OCI-LY7 (cell line): ENCODE results near the gene LRRC46.

Experiments used
- CTCF ChIP-seq: fragments of 200-600 bp; sonication (generic); conservative IDR thresholded peaks from 2 replicates; pipeline ENCODE4 v1.5.1; 2014; ENCODE audit warnings: mild to moderate bottlenecking, antibody characterized with exemption, low read length, moderate library complexity, mixed read lengths
- EZH2phosphoT487 ChIP-seq: fragments of 200-600 bp; sonication (generic); IDR thresholded peaks from 2 replicates; pipeline ENCODE4 v1.6.1; 2018; ENCODE audit warnings: low read depth, borderline replicate concordance, mild to moderate bottlenecking, mixed run types, antibody characterized with exemption, low read length, moderate library complexity, mixed read lengths

GRCh38 chr17:47870056-47870455 lies 38.6 kb downstream of the LRRC46 start:
- no peak for TF ChIP-seq CTCF
- TF ChIP-seq EZH2phosphoT487: no peak
